ENCODE data around the gene STRA6.

Gene STRA6

DNA sequence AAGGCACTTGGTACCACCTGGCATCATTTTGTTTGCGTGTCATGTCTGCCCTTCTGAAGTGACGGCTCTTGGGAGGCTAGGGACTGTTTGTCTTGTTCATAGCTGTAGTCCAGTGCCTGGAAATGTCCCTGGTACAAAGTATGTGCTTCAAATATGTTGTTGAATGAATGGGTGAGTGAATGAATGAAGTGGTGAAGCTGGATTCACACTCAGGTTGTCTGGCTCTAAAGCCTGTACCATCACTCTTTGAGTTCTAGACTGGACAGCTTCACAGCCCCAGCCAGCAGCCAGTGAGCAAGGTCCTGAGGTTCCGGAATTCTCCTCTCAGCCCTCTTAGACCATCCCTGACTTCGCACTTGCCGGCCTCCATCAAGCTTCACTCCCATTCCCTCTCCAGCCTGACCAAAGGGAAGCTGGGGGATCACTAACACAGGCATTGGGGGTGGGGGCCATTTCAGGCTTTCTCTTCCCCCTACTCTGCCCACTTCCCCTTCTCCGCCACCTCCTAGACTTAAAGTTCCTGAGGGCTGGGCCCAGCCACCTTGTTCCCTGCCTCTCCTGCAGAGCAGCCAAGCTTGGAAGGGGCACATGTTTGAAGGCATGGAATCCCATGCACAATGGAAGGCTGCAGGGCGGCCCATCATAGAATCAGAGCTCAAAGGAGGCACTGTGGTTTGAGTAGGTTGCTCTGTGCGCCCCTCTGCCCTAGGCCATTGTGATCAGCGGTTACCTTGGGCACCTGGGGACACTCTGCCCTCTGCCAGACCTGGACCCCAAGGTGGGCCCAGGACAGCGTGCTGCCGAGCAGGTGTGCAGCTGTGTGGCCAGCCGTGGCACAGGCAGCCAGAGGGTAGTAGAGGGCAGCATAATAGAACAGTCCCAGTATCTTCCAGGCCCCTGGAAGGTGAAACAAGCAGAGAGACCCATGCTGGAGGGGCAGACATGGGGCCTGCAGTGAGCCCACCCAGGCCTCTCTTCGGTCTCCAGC lies 7.7 kb downstream of the STRA6 start:
- no peak overlapping the region for H3K4me3 ChIP-seq (ENCODE audit: low read depth, low read length)
- peak; percentile 54 for DNase-seq (ENCODE audit: low read depth)
- TF ChIP-seq, protein P1, sequence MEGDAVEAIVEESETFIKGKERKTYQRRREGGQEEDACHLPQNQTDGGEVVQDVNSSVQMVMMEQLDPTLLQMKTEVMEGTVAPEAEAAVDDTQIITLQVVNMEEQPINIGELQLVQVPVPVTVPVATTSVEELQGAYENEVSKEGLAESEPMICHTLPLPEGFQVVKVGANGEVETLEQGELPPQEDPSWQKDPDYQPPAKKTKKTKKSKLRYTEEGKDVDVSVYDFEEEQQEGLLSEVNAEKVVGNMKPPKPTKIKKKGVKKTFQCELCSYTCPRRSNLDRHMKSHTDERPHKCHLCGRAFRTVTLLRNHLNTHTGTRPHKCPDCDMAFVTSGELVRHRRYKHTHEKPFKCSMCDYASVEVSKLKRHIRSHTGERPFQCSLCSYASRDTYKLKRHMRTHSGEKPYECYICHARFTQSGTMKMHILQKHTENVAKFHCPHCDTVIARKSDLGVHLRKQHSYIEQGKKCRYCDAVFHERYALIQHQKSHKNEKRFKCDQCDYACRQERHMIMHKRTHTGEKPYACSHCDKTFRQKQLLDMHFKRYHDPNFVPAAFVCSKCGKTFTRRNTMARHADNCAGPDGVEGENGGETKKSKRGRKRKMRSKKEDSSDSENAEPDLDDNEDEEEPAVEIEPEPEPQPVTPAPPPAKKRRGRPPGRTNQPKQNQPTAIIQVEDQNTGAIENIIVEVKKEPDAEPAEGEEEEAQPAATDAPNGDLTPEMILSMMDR (IDR thresholded peaks at IDR 0.05; ENCODE audit: insufficient read depth, low read depth, low read length, missing control alignments) = no peak

DNA sequence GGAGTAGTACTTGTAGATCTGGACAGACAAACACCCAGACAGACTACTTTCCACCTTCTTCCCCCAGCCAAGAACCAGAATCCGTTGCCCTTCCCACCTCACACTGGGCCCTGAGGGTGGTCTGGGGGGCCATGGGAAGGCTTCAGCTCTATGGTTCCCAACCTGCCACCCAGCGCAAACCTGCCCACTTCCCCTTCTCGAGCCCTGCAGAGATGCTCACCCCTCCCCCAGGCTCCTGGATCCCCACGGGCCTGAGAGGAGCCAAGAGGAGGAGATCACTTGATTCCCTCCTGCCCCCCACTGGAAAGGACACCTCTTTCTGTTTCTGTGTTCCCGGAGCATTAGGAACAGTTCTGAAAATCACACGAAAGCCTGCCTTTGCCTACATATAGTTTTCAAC lies 8.7 kb downstream of the STRA6 start:
- no peak for DNase-seq (ENCODE audit: low read depth)
- H3K4me3 ChIP-seq (ENCODE audit: low read depth, low read length) = no peak overlapping the region
- TF ChIP-seq, protein P1 (IDR thresholded peaks at IDR 0.05; ENCODE audit: insufficient read depth, low read depth, low read length, missing control alignments) = no peak

- peak; percentile 61 for DNase-seq (ENCODE audit: low read depth)
- TF ChIP-seq, protein P1 (IDR thresholded peaks at IDR 0.05; ENCODE audit: insufficient read depth, low read depth, low read length, missing control alignments) = no peak
Measured at GRCh38 chr15:74193299-74193718, 9.3 kb downstream of the STRA6 start.

GRCh38 chr15:74192751-74193150 lies 9.8 kb downstream of the STRA6 start:
- TF ChIP-seq, protein P1 (IDR thresholded peaks at IDR 0.05; ENCODE audit: insufficient read depth, low read depth, low read length, missing control alignments) = no peak
- DNase-seq (ENCODE audit: low read depth) = no peak
- H3K4me3 ChIP-seq (ENCODE audit: low read depth, low read length) = no peak overlapping the region

More at GRCh38 chr15:74193299-74193718, 9.3 kb downstream of the STRA6 start:
- no peak overlapping the region for H3K4me3 ChIP-seq (ENCODE audit: low read depth, low read length)

GRCh38 chr15:74191798-74192197 lies 10.8 kb downstream of the STRA6 start:
- TF ChIP-seq, protein P1 (IDR thresholded peaks at IDR 0.05; ENCODE audit: insufficient read depth, low read depth, low read length, missing control alignments) = no peak
- no peak overlapping the region for H3K4me3 ChIP-seq (ENCODE audit: low read depth, low read length)
- no peak for DNase-seq (ENCODE audit: low read depth)

DNA sequence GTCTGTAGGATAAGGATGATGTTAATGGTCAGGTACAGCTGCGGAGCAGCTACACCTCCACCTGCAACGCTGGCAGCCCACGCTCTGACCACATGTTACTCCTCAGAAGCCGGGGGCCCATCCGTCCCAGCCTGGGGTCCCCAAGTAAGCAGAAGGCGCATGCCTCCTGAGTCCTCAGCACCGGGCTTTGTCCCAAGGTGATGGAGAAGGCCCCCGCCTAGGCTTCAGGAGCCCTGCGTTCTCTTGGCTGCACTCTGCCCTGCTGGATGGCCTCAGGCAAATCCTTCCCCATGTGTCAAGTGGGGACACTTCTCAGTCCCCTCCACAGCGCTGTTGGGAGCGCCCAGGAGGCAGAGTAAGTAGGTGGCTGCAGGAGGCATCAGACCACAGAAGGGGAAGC lies 14.4 kb downstream of the STRA6 start:
- DNase-seq (ENCODE audit: low read depth) = no peak
- TF ChIP-seq, protein P1 (IDR thresholded peaks at IDR 0.05; ENCODE audit: insufficient read depth, low read depth, low read length, missing control alignments) = no peak
- no peak overlapping the region for H3K4me3 ChIP-seq (ENCODE audit: low read depth, low read length)

All from GM12865 (cell line).